ENCODE results near the gene MTMR11. TPM values are rescaled to one million over a fixed set of nuclear protein-coding genes. Genes with fewer than 3 reads are reported as not detected.

Gene MTMR11
- total and polyA plus RNA-seq, 2 of the 13 experiments (the other 11 are each of a cell fraction or from before 2014, with no cell fraction given), result 0.49 to 2.8 TPM

DNA sequence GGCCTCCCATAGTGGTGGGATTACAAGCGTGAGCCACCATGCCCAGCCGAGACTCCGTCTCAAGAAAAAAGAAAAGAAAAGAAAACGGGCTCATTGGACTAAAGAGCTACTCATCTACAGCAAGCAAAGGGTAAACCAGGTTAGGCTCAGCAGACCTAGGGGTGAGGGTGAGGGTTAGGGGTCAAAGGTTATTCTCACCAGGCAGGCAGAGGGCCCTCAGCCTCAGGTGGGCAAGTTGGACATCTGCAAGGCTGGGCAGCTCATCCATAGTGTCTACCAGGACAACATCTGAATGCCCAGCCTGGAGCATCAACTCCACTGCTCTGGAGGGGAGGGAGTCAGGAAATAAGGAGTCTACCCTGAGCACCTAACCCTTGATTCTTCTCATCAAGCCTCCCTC lies 3.5 kb downstream of the MTMR11 start:
- H3K9me3 ChIP-seq (ENCODE audit: low read length), result no peaks in the 10 kb centered on the region
- H3K4me3 ChIP-seq (replicated peaks in 1 of 3; ENCODE audit: insufficient read depth in 1 of 3, low read depth in 2 of 3, low read length in 3 of 3), result no peak overlapping the region
- H3K9ac ChIP-seq (ENCODE audit: insufficient read depth, low read depth, low read length), result no peak overlapping the region
- CTCF ChIA-PET (ENCODE audit: low intra/inter-chr PET ratio, low total read pairs), result no interaction called here
- FAIRE-seq, result no peak
- POLR2A ChIA-PET, result interaction anchor here (0.8 kb wide), 1 partner anchor 46 kb away, joined by 4 read pairs; a partner anchor contains a TSS
- no peak for ATAC-seq
- H3K79me2 ChIP-seq (ENCODE audit: insufficient read depth, low read length), result no peaks in the 10 kb centered on the region
- H3K27me3 ChIP-seq (ENCODE audit: control insufficient read depth in 1 of 2, insufficient read depth in 2 of 2, low read length in 2 of 2), result no peaks in the 10 kb centered on the region
- no TSS peak for BruUV-seq (replicated peaks)
- 89% methylated on average over 4 of the region's 4 CpGs for WGBS (ENCODE audit: low lambda C conversion rate)
- no peaks in the 10 kb centered on the region for H4K20me1 ChIP-seq (ENCODE audit: insufficient read depth, low read length)
- in situ Hi-C loops (cut with HindIII; ENCODE audit: extremely low pct_ligation_motif_present, low pct_unique_long_range_greater_than_20kb) (no loop called here), intact Hi-C loops (cut with micrococcal nuclease; ENCODE audit: unreplicated experiment) (no loop called here)
- no peak for DNase-seq (ENCODE audit: low spot score)
- TF ChIP-seq TGIF2 (CRISPR knock-in tag; IDR thresholded peaks at IDR 0.05) (no peak), ZBTB43 (CRISPR knock-in tag; conservative IDR thresholded peaks at IDR 0.05) (no peak), TEF (CRISPR knock-in tag; IDR thresholded peaks at IDR 0.05) (no peak), ZNF333 (CRISPR knock-in tag; IDR thresholded peaks at IDR 0.05; ENCODE audit: borderline replicate concordance) (no peak), JUN (CRISPR knock-in tag; IDR thresholded peaks at IDR 0.05) (no peak), ZNF703 (CRISPR knock-in tag; IDR thresholded peaks at IDR 0.05; ENCODE audit: borderline replicate concordance) (no peak), KDM4B (CRISPR knock-in tag; IDR thresholded peaks at IDR 0.05) (no peak), NFATC3 (CRISPR knock-in tag; IDR thresholded peaks at IDR 0.05) (no peak), ZNF354B (CRISPR knock-in tag; IDR thresholded peaks at IDR 0.05) (no peak)
- TF ChIP-seq, protein P1, sequence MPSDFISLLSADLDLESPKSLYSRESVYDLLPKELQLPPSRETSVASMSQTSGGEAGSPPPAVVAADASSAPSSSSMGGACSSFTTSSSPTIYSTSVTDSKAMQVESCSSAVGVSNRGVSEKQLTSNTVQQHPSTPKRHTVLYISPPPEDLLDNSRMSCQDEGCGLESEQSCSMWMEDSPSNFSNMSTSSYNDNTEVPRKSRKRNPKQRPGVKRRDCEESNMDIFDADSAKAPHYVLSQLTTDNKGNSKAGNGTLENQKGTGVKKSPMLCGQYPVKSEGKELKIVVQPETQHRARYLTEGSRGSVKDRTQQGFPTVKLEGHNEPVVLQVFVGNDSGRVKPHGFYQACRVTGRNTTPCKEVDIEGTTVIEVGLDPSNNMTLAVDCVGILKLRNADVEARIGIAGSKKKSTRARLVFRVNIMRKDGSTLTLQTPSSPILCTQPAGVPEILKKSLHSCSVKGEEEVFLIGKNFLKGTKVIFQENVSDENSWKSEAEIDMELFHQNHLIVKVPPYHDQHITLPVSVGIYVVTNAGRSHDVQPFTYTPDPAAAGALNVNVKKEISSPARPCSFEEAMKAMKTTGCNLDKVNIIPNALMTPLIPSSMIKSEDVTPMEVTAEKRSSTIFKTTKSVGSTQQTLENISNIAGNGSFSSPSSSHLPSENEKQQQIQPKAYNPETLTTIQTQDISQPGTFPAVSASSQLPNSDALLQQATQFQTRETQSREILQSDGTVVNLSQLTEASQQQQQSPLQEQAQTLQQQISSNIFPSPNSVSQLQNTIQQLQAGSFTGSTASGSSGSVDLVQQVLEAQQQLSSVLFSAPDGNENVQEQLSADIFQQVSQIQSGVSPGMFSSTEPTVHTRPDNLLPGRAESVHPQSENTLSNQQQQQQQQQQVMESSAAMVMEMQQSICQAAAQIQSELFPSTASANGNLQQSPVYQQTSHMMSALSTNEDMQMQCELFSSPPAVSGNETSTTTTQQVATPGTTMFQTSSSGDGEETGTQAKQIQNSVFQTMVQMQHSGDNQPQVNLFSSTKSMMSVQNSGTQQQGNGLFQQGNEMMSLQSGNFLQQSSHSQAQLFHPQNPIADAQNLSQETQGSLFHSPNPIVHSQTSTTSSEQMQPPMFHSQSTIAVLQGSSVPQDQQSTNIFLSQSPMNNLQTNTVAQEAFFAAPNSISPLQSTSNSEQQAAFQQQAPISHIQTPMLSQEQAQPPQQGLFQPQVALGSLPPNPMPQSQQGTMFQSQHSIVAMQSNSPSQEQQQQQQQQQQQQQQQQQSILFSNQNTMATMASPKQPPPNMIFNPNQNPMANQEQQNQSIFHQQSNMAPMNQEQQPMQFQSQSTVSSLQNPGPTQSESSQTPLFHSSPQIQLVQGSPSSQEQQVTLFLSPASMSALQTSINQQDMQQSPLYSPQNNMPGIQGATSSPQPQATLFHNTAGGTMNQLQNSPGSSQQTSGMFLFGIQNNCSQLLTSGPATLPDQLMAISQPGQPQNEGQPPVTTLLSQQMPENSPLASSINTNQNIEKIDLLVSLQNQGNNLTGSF (CRISPR knock-in tag; IDR thresholded peaks at IDR 0.05), result no peak
- H2AFZ ChIP-seq (ENCODE audit: low read length), result no peak overlapping the region
- peaks cover 40% of the 10 kb centered on the region for H3K4me1 ChIP-seq (ENCODE audit: insufficient read depth, low read length)
- H3K4me2 ChIP-seq (ENCODE audit: low read depth, low read length), result no peak overlapping the region
- H3K36me3 ChIP-seq (replicated peaks in 1 of 2; ENCODE audit: control insufficient read depth in 1 of 2, insufficient read depth in 2 of 2, low read length in 2 of 2), result no peaks in the 10 kb centered on the region
- no peak overlapping the region for H3K27ac ChIP-seq (ENCODE audit: extremely low read length, insufficient read depth, low read length)
